ENCODE results near the gene MST1.

DNA sequence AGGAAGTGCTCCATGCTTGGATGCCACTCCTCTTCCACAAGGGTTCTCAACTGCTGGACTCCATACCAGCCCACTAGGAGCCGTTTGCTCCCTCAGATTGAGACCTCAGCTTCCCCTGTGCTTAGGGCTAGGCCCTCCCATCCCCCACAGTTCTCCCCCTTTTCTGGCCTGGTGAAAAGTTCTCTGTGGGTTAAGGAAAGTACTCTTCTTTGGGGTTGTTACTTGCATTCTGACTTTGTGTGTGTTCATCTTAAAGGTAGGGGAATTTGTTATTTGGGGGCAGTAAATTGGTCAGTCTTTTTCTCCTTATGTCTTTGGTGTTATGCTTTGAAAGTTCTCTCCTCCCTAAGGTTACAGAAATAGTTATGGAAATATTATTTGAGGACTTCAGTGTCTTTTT, 39.1 kb downstream of the MST1 start:
- TF ChIP-seq, protein P1, sequence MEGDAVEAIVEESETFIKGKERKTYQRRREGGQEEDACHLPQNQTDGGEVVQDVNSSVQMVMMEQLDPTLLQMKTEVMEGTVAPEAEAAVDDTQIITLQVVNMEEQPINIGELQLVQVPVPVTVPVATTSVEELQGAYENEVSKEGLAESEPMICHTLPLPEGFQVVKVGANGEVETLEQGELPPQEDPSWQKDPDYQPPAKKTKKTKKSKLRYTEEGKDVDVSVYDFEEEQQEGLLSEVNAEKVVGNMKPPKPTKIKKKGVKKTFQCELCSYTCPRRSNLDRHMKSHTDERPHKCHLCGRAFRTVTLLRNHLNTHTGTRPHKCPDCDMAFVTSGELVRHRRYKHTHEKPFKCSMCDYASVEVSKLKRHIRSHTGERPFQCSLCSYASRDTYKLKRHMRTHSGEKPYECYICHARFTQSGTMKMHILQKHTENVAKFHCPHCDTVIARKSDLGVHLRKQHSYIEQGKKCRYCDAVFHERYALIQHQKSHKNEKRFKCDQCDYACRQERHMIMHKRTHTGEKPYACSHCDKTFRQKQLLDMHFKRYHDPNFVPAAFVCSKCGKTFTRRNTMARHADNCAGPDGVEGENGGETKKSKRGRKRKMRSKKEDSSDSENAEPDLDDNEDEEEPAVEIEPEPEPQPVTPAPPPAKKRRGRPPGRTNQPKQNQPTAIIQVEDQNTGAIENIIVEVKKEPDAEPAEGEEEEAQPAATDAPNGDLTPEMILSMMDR (IDR thresholded peaks at IDR 0.05): no peak
- no peak for TF ChIP-seq ZFX (IDR thresholded peaks at IDR 0.05; ENCODE audit: borderline replicate concordance)
